Gastrocnemius medialis (tissue), 4 donors: ENCODE data around the gene HOXA5. TPM values are rescaled to one million over a fixed set of nuclear protein-coding genes. Genes with fewer than 3 reads are reported as not detected.

Experiments
- ATAC-seq, 2 donors: fragments of 150-250 bp; one replicate each; pipeline ENCODE4 v1.9.1; 2016
- DNase-seq, 2 donors: peaks; one replicate each; pipeline ENCODE4 v3.0.0-alpha.2; 2019
- H3K27ac ChIP-seq, 4 donors: fragments of 200-600 bp; sonication (generic); 1 replicate in 1 of 4; 2 replicates in 3 of 4; pipeline ENCODE4 v1.5.1; 2016 to 2018; ENCODE audit warnings: mild to moderate bottlenecking in 2 of 4, moderate library complexity in 1 of 4
- H3K27me3 ChIP-seq, 3 donors: fragments of 200-600 bp; sonication (generic) in 2 of 3; 1 replicate in 1 of 3; 2 replicates in 2 of 3; pipeline versions ENCODE4 v1.5.1 to v1.6.0; 2016 to 2019; ENCODE audit warnings: mild to moderate bottlenecking in 1 of 3, moderate library complexity in 1 of 3
- H3K36me3 ChIP-seq, 2 donors: fragments of 200-600 bp; sonication (generic) in 1 of 2; one replicate each; pipeline ENCODE4 v1.5.1; 2017 to 2018
- H3K4me1 ChIP-seq, 2 donors: fragments of 200-600 bp; sonication (generic) in 1 of 2; one replicate each; pipeline ENCODE4 v1.5.1; 2016 to 2017; ENCODE audit warnings: mild to moderate bottlenecking in 2 of 2
- H3K4me3 ChIP-seq, 4 donors: fragments of 200-600 bp; sonication (generic) in 3 of 4; 1 replicate in 1 of 4; 2 replicates in 3 of 4; pipeline ENCODE4 v1.5.1; 2016 to 2019; ENCODE audit warnings: mild to moderate bottlenecking in 2 of 4
- H3K9me3 ChIP-seq, 3 donors: fragments of 200-600 bp; sonication (generic) in 2 of 3; 1 replicate in 1 of 3; 2 replicates in 2 of 3; pipeline ENCODE4 v1.5.1; 2016 to 2019
- CTCF ChIP-seq, 5 experiments: fragments of 450-650 bp in 3 of 5; fragments of 200-600 bp in 2 of 5; sonication (generic) in 2 of 5; IDR thresholded peaks in 4 of 5; conservative IDR thresholded peaks in 1 of 5; 1 replicate in 4 of 5; 2 replicates in 1 of 5; pipeline ENCODE4 v1.5.1; 2016 to 2019; ENCODE audit warnings: antibody characterized with exemption in 5 of 5, mild to moderate bottlenecking in 3 of 5, moderate library complexity in 3 of 5
- POLR2A ChIP-seq, 2 donors: fragments of 450-650 bp; IDR thresholded peaks; one replicate each; pipeline ENCODE4 v1.6.1; 2017; ENCODE audit warnings: antibody characterized with exemption in 2 of 2, mild to moderate bottlenecking in 2 of 2, moderate library complexity in 2 of 2
- in situ Hi-C, 4 donors: fragments of 200-750 bp; cut with MboI; loops; one replicate each; pipeline versions ENCODE4 v1.15.0 to v1.8.0; 2017; ENCODE audit warnings: low sequenced_read_pairs in 4 of 4
- intact Hi-C: fragments of 100-400 bp; cut with DNase I; formaldehyde crosslinking; loops from one replicate; pipeline ENCODE4 v1.15.1; 2023; ENCODE audit warnings: low total_unique reads
- total RNA-seq, 4 donors: library from RNA; depleted of rRNA; stranded (reverse); fragments of >200 nt; gene quantifications; one replicate each; pipeline versions ENCODE4 v1.1.0 to v1.2.3, GENCODE V29; 2016

Gene HOXA5
- total RNA-seq, 4 donors from 2014 or later, result 2.7 to 7.1 (median 7.0) TPM

- Histone ChIP-seq H3K9me3 (no peaks in the 10 kb centered on the region), H3K27ac (peak overlapping the region; percentile 65 to 78 (median 76)), H3K4me3 (peak overlapping the region; percentile 52 to 65 (median 54)), H3K4me1 (peaks cover 9 to 20% of the 10 kb centered on the region in 2 donors), H3K27me3 (no peaks in the 10 kb centered on the region), H3K36me3 (no peaks in the 10 kb centered on the region)
- in situ Hi-C loops, result no loop called here
- intact Hi-C loops, result no loop called here
- ATAC-seq, result peak; percentile 13 to 18
- DNase-seq, result no peak
- TF ChIP-seq POLR2A (IDR thresholded peaks at IDR 0.05), result no peak
- no peak for TF ChIP-seq CTCF (IDR thresholded peaks at IDR 0.05 in 4 of 5, conservative IDR thresholded peaks at IDR 0.05 in 1 of 5)
These were observed 37.1 kb downstream of the HOXA5 start for GRCh38 chr7:27106181-27106900.

GRCh38 chr7:27105301-27106031 is 38.0 kb downstream of the HOXA5 start:
- H3K36me3 ChIP-seq, result no peaks in the 10 kb centered on the region
- H3K9me3 ChIP-seq, result no peaks in the 10 kb centered on the region
- in situ Hi-C loops (no loop called here), intact Hi-C loops (no loop called here)
- peaks cover under 1 to 11% of the 10 kb centered on the region in 2 donors for H3K4me1 ChIP-seq
- no peak for ATAC-seq
- TF ChIP-seq POLR2A (IDR thresholded peaks at IDR 0.05) (no peak), CTCF (IDR thresholded peaks at IDR 0.05 in 4 of 5, conservative IDR thresholded peaks at IDR 0.05 in 1 of 5) (no peak)
- no peaks in the 10 kb centered on the region for H3K27me3 ChIP-seq
- H3K4me3 ChIP-seq, result peak overlapping the region in 1 of 4 donors; percentile 53
- H3K27ac ChIP-seq, result peak overlapping the region in 2 of 4 donors; percentile 75 to 78
- no peak for DNase-seq

- Histone ChIP-seq H3K4me3 (no peak overlapping the region), H3K27ac (peak overlapping the region in 3 of 4 donors; percentile 53 to 67 (median 62)), H3K27me3 (no peaks in the 10 kb centered on the region), H3K9me3 (no peaks in the 10 kb centered on the region), H3K36me3 (no peaks in the 10 kb centered on the region), H3K4me1 (peaks cover 0 to 9% of the 10 kb centered on the region in 2 donors)
- in situ Hi-C loops (no loop called here), intact Hi-C loops (no loop called here)
- no peak for ATAC-seq
- TF ChIP-seq CTCF (IDR thresholded peaks at IDR 0.05 in 4 of 5, conservative IDR thresholded peaks at IDR 0.05 in 1 of 5), result no peak
- TF ChIP-seq POLR2A (IDR thresholded peaks at IDR 0.05), result no peak
- DNase-seq, result no peak
These were observed 39.0 kb downstream of the HOXA5 start for GRCh38 chr7:27104341-27105058.

GRCh38 chr7:27103489-27104226 is 39.8 kb downstream of the HOXA5 start:
- ATAC-seq, result no peak
- DNase-seq, result no peak
- TF ChIP-seq CTCF (IDR thresholded peaks at IDR 0.05 in 4 of 5, conservative IDR thresholded peaks at IDR 0.05 in 1 of 5), result no peak
- TF ChIP-seq POLR2A (IDR thresholded peaks at IDR 0.05), result no peak
- H3K4me3 ChIP-seq, result peak overlapping the region; percentile 10 to 49 (median 26)
- no peaks in the 10 kb centered on the region for H3K9me3 ChIP-seq
- H3K4me1 ChIP-seq, result peaks cover 0 to 9% of the 10 kb centered on the region in 2 donors
- intact Hi-C loops, result no loop called here
- no peaks in the 10 kb centered on the region for H3K27me3 ChIP-seq
- peak overlapping the region; percentile 25 to 67 (median 58) for H3K27ac ChIP-seq
- H3K36me3 ChIP-seq, result no peaks in the 10 kb centered on the region
- in situ Hi-C loops, result no loop called here
